Panc1 (cell line): ENCODE data around the gene TMEM219. TPM values are rescaled to one million over a fixed set of nuclear protein-coding genes. Genes with fewer than 3 reads are reported as not detected.
"Not testable (repeated sequence)": the region's sequence is repeated elsewhere in the genome, so short reads cannot be mapped to it uniquely, and the experiment has no call there.

Source experiments
- ATAC-seq: fragments of 200-7000 bp; cut with Tn5 transposase; 2 replicates; pipeline ENCODE4 v1.9.1; 2020; ENCODE audit warnings: mild to moderate bottlenecking, moderate library complexity
- BruUV-seq: library from RNA; stranded (reverse); fragments of 400-500 nt; replicated peaks from 2 replicates; lab custom pipeline; 2021; lab: Mats Ljungman, UMichigan
- CTCF ChIA-PET: fragments of 300-600 bp; sonication (Branson Sonifier 250); formaldehyde crosslinking; loops from one replicate; lab custom pipeline; 2022; ENCODE audit warnings: antibody characterized with exemption; lab: Charles Lee
- POLR2A ChIA-PET: fragments of 300-600 bp; sonication (Branson Sonifier 250); formaldehyde crosslinking; loops from one replicate; lab custom pipeline; 2022; ENCODE audit warnings: antibody characterized with exemption; lab: Charles Lee
- DNase-seq: peaks from one replicate; pipeline ENCODE4 v3.0.0-alpha.2; 2010; ENCODE audit warnings: low read depth, low spot score
- H3K27ac ChIP-seq: 2 replicates; pipeline ENCODE4 v1.5.1; 2011; ENCODE audit warnings: mild to moderate bottlenecking, low read length, inconsistent platforms
- H3K27me3 ChIP-seq: fragments of 200-500 bp; sonication (Bioruptor generic); 2 replicates; pipeline ENCODE4 v1.6.0; 2014; ENCODE audit warnings: low read length, inconsistent platforms; ENCODE audit not compliant: control insufficient read depth, insufficient read depth
- H3K36me3 ChIP-seq: fragments of 200-500 bp; sonication (Bioruptor generic); 2 replicates; pipeline ENCODE4 v1.5.1; 2014; ENCODE audit warnings: inconsistent platforms, mild to moderate bottlenecking, low read length, moderate library complexity; ENCODE audit not compliant: control insufficient read depth, insufficient read depth
- H3K4me1 ChIP-seq: 2 replicates; pipeline ENCODE4 v1.5.1; 2011; ENCODE audit warnings: inconsistent platforms, mild to moderate bottlenecking, low read length, moderate library complexity; ENCODE audit not compliant: control insufficient read depth, insufficient read depth
- H3K4me3 ChIP-seq, 2 experiments: 2 replicates each; pipeline ENCODE4 v1.5.1; 2011 to 2012; ENCODE audit warnings: low read depth in 2 of 2, low read length in 2 of 2, mild to moderate bottlenecking in 2 of 2, inconsistent platforms in 1 of 2, moderate library complexity in 1 of 2
- H3K9me3 ChIP-seq: fragments of 200-500 bp; sonication (Bioruptor generic); 2 replicates; pipeline ENCODE4 v1.5.1; 2014; ENCODE audit warnings: low read depth, mild to moderate bottlenecking, inconsistent platforms, low read length, moderate library complexity; ENCODE audit not compliant: control insufficient read depth, insufficient read depth
- CTCF ChIP-seq: fragments of 450-650 bp; IDR thresholded peaks from 2 replicates; pipeline ENCODE4 v1.5.1; 2017; ENCODE audit warnings: mild to moderate bottlenecking
- POLR2AphosphoS5 ChIP-seq: IDR thresholded peaks from 2 replicates; pipeline ENCODE4 v1.6.1; 2012; ENCODE audit warnings: mild to moderate bottlenecking, low read depth, low read length, moderate library complexity
- SIN3A ChIP-seq: IDR thresholded peaks from 2 replicates; pipeline ENCODE4 v1.6.1; 2012; ENCODE audit warnings: low read depth, mild to moderate bottlenecking, low read length, moderate library complexity, borderline replicate concordance; ENCODE audit not compliant: insufficient read depth
- TCF7L2 ChIP-seq: IDR thresholded peaks from 2 replicates; pipeline ENCODE4 v1.6.1; 2011; ENCODE audit warnings: mild to moderate bottlenecking, low read depth, low read length, inconsistent platforms
- in situ Hi-C: cut with HindIII; loops from 2 replicates; pipeline ENCODE4 v1.10.0; 2016; ENCODE audit warnings: low sequenced_read_pairs, low pct_unique_long_range_greater_than_20kb
- intact Hi-C: fragments of 100-400 bp; cut with micrococcal nuclease; formaldehyde crosslinking; loops from one replicate; pipeline ENCODE4 v1.10.0; 2022; ENCODE audit not compliant: unreplicated experiment
- total RNA-seq: library from RNA; stranded (reverse); gene quantifications from one replicate; pipeline ENCODE4 v1.2.1, GENCODE V29; 2021; ENCODE audit not compliant: unreplicated experiment
- TF ChIP-seq, protein P1 (sequence below), 2 experiments: IDR thresholded peaks; 2 replicates each; pipeline ENCODE4 v1.6.1; 2011 to 2012; ENCODE audit warnings: low read depth in 2 of 2, control low read depth in 1 of 2, low read length in 1 of 2, mild to moderate bottlenecking in 1 of 2, moderate library complexity in 1 of 2; ENCODE audit not compliant: insufficient read depth in 1 of 2

The TMEM219 gene
- total RNA-seq, 1 experiment from 2014 or later = 161 TPM

- BruUV-seq = no TSS peak
- TF ChIP-seq SIN3A = no peak
- 0 out of 2 replicates have a peak, but pooled peaks have one; percentile 37 for TF ChIP-seq POLR2AphosphoS5
- peaks cover 13% of the 10 kb centered on the region for H3K4me1 ChIP-seq
- ChIA-PET CTCF (no interaction called here), POLR2A (interaction anchor here (0.7 to 1.5 kb wide), 4 partner anchors 13 to 48 kb away, joined by 3 to 10 read pairs (median 6); no protein-coding TSS in a partner anchor)
- peak overlapping the region; percentile 97 for H3K27ac ChIP-seq
- peak overlapping the region; percentile 59 to 88 for H3K4me3 ChIP-seq
- no peaks in the 10 kb centered on the region for H3K9me3 ChIP-seq
- in situ Hi-C loops = no loop called here
- no peaks in the 10 kb centered on the region for H3K27me3 ChIP-seq
- intact Hi-C loops = no loop called here
- H3K36me3 ChIP-seq = 0 out of 2 replicates have a peak, but pooled peaks cover 4% of the 10 kb centered on the region
- DNase-seq (no peak), ATAC-seq (no peak)
Observed at GRCh38 chr16:29927070-29927905, 34.6 kb upstream of the TMEM219 start.

GRCh38 chr16:29931750-29932149 lies 30.1 kb upstream of the TMEM219 start:
- H3K27ac ChIP-seq, H3K36me3 ChIP-seq, CTCF ChIA-PET, ATAC-seq, H3K9me3 ChIP-seq, BruUV-seq, H3K4me1 ChIP-seq, in situ Hi-C loops, DNase-seq, intact Hi-C loops, H3K27me3 ChIP-seq, H3K4me3 ChIP-seq: not testable (repeated sequence)
- POLR2A ChIA-PET = interaction anchor here (0.6 kb wide), 1 partner anchor 33 kb away, joined by 10 read pairs; the partner anchor contains the start of gene SEZ6L2

GRCh38 chr16:29940656-29941055 lies 21.2 kb upstream of the TMEM219 start:
- Histone ChIP-seq H3K27ac (peak overlapping the region; percentile 34; the same call in 1 of the 2 replicates), H3K9me3 (no peaks in the 10 kb centered on the region), H3K4me1 (peaks cover 17% of the 10 kb centered on the region), H3K36me3 (no peaks in the 10 kb centered on the region), H3K4me3 (no peak overlapping the region), H3K27me3 (no peaks in the 10 kb centered on the region)
- TF ChIP-seq CTCF (no peak), TCF7L2 (no peak), POLR2AphosphoS5 (no peak), SIN3A (no peak)
- TF ChIP-seq, protein P1, sequence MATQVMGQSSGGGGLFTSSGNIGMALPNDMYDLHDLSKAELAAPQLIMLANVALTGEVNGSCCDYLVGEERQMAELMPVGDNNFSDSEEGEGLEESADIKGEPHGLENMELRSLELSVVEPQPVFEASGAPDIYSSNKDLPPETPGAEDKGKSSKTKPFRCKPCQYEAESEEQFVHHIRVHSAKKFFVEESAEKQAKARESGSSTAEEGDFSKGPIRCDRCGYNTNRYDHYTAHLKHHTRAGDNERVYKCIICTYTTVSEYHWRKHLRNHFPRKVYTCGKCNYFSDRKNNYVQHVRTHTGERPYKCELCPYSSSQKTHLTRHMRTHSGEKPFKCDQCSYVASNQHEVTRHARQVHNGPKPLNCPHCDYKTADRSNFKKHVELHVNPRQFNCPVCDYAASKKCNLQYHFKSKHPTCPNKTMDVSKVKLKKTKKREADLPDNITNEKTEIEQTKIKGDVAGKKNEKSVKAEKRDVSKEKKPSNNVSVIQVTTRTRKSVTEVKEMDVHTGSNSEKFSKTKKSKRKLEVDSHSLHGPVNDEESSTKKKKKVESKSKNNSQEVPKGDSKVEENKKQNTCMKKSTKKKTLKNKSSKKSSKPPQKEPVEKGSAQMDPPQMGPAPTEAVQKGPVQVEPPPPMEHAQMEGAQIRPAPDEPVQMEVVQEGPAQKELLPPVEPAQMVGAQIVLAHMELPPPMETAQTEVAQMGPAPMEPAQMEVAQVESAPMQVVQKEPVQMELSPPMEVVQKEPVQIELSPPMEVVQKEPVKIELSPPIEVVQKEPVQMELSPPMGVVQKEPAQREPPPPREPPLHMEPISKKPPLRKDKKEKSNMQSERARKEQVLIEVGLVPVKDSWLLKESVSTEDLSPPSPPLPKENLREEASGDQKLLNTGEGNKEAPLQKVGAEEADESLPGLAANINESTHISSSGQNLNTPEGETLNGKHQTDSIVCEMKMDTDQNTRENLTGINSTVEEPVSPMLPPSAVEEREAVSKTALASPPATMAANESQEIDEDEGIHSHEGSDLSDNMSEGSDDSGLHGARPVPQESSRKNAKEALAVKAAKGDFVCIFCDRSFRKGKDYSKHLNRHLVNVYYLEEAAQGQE (IDR thresholded peaks at IDR 0.05; ENCODE audit: insufficient read depth in 1 of 2, low read depth in 2 of 2, low read length in 1 of 2) = no peak
- intact Hi-C loops (no loop called here), in situ Hi-C loops (no loop called here)
- ChIA-PET POLR2A (interaction anchor here (1.0 kb wide), 1 partner anchor 13 kb away, joined by 3 read pairs; no protein-coding TSS in a partner anchor), CTCF (no interaction called here)
- DNase-seq = no peak
- BruUV-seq = no TSS peak
- ATAC-seq = no peak
